ENCODE data around the gene LEMD2.
A peak's percentile ranks its signal among the peaks of the same experiment; 100 is the strongest.
"Not testable (repeated sequence)": the region's sequence is repeated elsewhere in the genome, so short reads cannot be mapped to it uniquely, and the experiment has no call there.

LEMD2 gene

DNA sequence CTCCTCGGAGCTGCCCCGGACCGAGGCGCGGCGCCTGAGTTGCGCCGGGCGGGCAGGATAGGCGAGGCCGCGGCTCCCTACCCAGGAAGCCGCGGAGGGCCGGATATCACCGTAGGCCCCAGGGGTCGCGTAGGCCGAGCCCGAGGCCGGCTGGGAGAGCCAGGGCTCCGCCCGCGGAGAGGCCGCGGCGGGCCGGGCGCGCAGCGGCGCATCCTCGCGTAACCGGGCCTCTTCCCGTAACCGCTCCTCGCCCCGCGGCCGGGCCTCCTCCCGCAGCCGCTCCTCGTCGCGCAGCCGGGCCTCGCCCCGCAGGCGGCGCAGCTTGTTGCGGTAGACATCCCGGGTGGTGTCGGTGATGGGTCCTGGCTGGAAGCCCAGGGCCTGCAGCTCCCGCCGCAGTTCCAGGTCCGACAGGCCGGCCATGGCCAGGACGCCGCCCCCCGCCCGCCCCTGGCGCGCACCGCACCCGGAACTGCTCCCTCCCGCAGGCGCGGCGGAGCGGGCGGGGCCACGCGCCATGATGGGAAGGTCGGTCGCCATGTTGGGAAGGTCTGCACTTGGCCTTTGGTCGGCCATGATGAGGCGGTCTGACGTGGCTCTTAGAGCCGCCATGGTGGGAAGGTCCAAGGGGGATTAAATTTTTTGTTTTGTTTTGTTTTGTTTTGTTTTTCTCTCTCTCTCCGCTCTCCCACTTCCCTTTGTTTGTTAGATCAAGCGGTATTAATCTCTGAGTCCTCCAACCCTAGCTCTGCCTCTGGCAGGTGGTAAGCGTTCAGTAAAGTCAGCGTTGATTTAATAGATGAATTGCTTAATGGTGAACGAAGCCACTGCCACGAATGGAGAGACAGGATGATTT lies at the start of gene LEMD2:
LEMD2 (minus strand) TSS at position 437 of the 856 bp plus-strand sequence; CDS start at position 423, 14 bp downstream.
- peak; percentile 32 for DNase-seq

DNA sequence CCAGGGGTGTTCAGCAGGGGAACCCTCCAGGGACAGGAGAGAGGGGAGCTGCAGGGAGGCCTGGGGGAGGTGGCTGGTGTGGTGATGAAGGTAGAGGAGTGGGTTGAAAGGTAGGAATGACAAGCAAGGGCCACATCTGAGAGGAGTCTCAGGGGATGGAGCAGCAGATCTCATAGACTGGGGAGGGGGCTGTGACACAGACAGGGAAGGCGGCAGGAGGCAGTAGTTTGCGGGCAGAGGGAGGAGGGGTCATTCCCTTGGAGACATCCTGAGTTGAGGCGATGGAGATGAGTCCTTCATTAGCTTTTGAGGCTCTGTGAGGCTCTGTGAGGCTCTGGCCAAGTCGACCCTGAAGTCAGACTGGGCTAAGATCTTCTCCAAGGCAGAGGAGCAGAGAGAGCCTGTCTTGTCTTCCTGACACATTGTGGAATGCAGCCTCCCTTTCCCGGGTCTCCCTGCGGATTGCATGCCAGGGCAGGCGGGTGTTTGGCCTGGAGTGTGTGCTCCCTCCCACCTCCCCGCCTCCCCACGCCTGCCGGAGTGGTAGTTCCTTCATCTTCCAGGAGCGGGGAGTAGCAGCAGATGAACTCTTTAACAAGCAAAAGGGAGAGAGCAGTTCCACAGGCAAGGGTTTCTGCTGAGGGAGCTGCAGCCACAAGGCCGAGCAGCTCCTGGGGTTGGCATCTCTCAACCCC lies 49.2 kb upstream of the LEMD2 start:
- no peak for DNase-seq

DNA sequence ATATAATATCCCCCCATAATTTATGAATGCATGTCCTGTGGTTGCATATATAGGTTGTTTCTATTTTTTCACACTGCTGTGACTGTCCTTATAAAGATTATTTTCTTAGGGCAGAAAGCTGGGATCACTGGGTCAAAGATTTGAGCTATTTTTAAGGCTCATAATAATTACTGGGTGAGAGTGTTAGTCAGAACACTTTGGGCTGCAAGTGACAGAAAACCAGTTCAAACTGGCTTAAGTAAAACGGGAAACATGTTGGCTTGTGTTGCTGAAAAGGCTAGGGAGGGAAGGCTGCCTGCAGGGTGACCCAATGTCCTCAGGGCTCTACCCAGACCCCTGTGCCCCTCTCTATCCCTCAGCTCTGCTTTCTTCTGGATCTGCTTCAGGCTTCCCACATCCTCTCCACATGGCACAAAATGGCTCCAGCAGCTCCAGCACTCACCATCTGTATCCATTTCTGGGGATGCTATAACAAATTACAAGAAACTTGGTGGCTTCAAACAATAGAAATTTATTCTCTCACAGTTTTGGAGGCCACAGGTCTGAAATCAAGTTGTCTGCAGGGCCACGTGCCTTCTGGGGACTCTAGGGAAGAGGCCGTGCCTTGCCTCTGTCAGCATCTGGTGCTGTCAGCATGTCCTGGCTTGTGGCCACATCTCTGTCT lies 48.0 kb upstream of the LEMD2 start:
- no peak for DNase-seq

DNA sequence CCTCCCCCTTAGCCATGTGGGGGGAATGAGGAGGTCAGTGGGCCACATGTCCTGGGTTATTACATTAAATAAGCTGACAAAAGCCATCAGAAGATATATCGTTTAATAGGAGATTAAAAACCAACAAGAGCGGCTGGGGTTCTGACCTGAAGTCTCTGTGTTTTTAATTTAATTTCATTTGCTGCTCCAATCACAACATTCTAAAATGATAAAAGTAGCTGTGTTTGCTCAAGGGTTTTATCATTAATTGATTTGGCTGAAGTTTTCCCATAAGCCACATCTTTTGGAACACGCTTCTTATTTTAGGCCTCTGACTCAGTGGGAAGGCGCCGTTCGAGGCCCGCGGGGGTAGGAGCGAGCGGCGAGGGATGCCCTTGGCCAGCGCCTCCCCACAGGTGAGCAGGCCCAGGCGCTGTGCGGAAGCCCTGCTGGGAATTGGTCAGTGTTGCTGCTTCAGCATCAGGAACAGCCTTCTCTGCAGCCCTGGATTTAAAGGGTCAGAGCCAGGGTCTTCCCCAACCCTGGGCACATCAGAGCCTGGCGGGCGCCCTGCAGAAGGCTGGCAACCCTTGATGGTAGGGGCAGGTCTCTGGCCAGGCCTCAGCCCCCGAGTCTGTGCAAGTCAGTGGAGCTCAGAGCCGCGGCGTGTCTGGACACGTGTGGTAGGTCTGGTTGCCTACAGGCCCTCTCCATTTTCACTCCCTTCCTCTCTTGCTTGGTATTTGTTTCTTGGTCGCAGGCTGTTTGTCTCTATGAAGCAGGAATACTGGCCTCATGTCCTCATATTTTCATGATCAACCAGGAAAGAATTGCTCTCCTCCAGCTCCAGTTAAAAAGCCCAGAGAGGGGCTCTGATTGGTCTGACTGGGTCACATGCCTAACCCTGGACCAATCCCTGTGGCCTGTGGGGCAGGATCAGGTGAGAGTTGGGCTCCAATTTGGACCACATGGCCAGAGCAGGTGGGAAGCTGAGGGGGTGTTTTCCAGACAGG lies 45.8 kb upstream of the LEMD2 start:
- DNase-seq = no peak

DNA sequence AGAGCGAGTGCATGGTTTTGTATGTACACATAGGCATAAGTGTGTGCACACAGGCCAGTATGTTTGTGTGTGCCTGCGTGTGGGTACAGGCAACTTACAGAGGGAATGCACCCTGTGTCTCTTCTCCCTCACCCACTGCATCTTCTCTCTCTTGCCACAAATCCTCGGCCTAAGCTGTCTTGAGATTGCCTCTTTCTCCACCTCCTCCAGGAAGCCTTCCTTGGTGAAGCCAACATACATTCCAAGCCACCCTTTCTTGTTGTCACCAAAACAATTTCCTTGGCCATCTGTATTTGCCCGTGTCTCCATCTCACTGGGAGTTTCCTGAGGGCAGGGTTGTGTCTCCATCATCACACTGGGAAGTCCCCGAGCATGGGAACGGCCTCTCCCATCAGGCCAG lies 44.7 kb upstream of the LEMD2 start:
- DNase-seq = no peak

DNA sequence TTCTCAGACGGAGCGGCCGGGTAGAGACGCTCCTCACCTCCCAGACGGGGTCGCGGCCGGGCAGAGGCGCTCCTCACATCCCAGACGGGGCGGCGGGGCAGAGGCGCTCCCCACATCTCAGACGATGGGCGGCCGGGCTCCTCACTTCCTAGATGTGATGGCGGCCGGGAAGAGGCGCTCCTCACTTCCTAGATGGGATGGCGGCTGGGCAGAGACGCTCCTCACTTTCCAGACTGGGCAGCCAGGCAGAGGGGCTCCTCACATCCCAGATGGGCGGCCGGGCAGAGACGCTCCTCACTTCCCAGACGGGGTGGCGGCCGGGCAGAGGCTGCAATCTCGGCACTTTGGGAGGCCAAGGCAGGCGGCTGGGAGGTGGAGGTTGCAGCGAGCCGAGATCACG lies 43.9 kb upstream of the LEMD2 start:
- not testable (repeated sequence) for DNase-seq

DNA sequence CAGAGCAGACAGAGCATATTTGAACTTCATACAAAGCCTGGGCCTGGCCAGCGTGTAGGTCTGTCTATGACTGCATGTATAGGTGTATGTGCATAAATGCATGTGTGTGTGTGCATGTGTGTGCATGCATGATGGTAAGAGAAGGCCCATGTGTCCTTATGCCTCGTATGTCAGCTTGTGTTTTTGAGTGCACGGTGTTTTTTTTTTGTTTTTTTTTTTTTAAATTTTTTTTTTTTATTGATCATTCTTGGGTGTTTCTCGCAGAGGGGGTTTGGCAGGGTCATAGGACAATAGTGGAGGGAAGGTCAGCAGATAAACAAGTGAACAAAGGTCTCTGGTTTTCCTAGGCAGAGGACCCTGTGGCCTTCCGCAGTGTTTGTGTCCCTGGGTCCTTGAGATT lies 42.8 kb upstream of the LEMD2 start:
- not testable (repeated sequence) for DNase-seq

DNA sequence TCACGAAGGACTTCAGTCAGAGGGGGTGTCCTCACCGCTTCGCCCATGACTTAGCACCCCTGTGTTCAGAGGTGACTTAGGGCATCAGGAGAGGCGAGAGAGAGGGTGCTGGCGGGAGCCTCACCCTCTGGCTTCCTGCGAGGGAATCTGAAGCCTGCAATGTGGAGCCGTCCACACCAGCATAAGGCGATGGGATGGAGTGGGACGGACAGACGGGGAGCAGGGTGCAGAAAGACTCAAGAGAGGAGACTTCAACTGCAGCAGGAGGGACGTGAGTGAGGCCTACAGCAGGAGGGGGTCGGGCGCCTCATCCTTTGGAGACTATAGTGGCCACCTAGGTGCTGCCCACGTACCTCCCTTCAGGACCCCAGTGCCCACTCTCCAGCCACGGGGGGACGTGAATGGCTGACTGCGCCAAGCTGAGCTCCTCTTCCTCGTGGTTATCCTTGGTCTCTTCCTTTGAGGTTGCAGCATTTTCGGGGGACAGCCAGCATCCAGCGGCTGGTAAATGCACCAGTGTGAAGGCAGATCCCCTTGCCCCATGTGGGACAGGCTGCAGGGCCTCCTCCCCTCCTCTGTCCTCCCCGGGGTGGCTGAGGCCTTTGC lies 41.8 kb upstream of the LEMD2 start:
- DNase-seq = no peak

DNA sequence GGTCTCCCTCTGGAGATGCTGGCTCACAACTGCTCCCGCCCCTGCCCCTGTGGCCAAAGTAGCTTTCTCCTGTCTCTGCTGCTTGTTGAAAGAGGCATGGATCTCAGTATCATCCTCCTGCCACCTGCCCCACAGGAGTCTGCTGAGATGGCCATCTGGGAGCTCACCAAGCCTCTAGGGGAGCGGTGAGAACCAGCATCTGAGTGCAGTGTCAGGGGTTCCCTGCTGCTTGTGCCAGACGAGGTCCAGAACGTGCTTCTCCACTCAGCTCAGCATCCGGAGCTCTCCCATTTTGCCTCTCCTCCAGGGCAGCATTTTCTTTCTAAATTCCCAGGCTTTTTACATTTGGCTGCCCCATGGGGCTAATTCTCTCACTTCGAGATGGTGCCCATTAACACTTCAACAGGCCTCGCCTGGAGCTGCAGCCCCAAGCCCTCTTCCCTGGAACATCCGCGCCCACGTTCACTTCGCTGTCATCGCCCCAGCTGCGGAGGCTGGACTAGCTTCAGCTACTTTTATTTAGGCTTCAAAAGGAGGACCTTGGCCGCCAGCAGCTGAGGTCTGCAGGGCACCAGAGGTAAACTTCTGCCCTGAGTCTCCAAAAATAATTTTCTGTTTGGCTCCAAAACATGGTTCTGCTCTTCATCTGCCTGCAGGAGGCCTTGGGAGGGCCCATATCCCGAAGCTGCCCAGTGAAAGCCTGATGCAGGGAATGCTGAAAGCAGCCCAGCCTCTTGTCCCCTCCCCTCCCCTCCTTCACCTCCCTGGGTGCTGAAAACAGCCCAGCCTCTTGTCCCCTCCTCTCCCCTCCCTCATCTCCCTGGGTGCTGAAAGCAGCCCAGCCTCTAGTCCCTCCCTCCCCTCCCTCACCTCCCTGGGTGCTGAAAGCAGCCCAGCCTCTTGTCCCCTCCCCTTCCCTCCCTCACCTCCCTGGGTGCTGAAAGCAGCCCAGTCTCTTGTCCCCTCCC lies 40.1 kb upstream of the LEMD2 start:
- peak; percentile 43 for DNase-seq

DNA sequence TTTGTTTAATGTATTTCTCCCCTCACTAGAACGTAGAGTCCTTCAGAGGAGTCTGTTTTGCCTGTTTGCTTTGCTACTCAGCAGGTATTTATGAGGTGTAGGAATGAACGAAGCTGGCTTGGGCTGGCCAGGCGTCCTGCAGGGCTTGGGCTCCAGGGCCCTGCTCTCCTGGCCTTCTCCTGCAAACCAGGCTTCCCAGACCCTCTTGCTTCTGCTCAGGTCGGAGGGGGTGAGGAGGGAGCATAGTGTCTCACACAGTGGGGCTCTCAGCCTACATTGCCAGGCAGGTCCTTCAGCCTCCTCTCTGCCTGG lies 39.5 kb upstream of the LEMD2 start:
- DNase-seq = no peak

DNA sequence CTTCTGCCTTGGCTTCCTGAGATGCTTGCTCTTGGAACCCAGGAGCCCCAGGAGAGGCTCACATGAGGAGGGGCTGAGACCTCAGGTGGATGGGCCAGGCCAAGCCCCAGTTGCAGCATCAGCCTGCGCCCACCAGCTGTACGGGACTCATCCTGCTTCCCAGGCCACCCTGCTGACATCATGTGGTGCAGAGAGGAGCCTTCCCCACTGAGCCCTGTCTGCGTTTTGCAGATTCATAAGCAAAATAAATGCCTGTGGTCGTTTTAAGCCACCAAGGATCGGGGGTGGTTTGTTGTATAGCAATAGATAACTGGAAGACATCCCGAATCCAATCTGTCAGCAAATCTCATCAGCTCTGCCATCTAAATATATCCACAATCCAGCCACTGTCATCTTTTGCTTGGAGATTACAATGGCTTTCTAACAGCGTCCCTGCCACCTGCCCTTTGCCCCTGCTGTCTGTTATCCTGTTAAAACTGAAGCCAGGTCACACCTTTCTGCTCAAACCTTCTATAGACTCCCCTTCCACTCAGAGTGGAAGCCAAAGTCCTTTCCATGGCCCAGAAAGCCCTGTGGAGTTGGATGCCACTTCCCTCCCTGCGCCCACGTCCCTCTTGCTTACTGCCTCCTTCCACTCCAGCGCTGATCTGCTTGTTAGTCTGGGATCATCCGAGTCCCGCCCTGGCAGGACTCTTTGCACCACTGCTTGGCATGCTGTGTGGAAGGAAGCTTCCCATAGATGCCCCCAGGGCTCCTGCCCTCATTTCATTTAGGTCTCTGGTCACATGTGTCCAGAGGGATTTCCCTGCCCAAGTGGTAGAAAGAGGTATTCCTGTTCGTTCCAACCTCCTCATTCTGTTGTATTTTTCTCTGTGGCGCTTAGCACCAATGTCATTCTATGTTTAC lies 38.9 kb upstream of the LEMD2 start:
- DNase-seq = no peak

DNA sequence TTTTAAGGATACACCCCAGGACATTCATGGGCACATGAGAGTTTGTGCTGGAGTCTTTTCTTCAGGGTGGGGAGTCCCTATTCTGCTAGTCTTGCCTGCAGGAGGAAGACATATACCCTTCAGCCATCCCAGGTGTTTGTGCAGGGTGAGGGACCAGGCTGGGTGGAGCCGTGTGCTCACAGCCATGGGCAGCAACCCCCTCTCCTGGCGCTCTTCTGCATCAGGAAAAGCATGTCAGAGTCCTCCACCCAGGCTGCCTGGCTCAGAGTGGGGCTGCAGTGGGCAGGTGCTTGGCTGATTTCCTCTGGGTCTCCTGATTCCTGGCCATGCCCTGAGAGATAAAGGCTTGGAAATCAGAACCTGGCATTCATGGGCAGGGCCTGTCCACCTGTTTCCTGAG lies 37.6 kb upstream of the LEMD2 start:
- no peak for DNase-seq

DNA sequence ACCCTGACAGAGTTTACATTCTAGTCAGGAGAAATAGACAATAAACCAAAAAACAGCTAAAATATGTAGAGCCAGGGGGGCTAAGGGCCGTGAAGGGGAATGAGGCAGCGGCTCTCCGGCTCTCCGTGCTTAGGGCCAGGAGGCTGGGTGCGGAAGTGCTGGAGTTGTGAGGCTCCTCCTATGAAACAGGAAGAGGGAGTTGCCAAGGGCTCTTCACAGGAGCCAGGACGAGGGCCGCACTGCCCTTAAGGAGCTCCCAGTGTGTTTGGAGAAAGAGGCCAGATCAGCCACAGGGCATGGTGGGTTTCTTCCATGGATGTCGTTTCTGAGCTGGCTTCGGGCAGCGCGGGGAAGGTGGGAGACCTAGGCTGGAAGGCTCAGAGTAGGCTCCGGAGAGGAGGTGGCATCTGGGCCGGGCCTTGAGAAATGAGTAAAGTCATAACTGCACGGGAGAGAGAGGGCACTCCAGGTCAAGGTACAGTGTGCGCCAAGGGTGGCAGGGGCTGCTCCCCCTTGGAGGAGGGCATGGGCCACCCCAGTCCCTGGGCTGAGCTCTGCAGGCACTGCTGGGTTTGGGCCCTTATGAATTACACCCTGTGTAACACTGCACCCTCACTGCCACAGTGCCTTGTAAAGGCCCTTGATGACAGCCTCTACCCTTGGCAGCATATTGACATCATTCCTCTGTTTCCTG lies 35.7 kb upstream of the LEMD2 start:
- no peak for DNase-seq

DNA sequence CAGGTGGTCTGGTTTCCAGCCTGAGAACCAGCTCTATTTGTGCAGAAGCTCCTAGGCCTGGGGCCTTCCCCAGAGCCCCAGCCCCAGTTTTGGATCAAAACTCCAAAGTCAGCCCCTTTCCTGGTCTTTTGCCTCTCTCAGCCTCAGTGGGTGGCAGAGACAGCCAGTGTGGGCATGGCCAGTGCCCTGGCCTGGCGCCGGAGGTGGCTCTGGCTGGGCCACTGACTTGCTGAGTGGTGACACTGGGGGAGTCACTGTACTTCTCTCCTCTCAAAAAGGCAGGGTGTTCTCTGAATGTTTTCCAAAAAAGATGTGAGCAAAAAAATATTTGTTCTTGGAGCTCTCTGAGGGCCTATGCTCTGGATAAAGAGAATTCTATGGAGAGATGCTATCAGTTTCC lies 34.9 kb upstream of the LEMD2 start:
- no peak for DNase-seq

DNA sequence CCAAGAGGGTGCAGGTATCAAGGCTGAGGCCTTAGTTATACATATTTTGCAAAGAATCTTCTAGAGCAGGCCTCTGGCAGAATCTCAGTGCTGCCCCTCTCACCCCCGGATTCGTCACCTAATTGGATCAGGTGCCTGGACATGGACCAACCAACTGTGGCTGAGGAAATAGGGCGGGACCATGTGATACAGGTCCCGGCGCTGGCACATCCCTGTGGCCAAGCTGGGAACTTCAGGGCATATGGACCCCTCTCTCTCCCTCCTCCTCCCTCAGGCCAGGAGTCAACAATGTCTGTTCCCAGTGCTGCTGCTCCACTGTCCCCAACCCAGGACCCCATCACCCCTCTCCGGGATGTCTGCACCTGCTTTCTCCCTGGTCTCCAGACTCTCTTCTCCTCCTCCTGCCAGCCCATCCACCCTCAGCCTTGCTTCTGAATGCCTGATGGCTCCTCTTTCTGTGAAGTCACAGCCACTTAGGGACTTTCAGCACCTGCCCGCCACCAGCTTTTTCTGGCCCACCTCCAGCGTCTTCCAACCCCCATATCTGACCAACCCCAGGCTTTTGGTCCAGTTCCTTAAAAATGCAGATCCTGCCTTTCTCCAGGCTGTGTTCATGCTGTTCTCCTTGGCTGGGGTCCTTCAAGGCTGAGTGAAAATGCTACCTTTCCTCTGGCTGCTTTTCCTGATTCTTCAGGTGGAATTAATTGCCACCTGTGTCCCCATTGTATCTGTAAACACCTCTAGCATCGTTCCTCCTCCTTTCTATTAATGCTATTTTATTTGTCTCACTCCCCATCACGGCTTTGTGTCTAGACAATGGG lies 33.9 kb upstream of the LEMD2 start:
- peak; percentile 26 for DNase-seq

DNA sequence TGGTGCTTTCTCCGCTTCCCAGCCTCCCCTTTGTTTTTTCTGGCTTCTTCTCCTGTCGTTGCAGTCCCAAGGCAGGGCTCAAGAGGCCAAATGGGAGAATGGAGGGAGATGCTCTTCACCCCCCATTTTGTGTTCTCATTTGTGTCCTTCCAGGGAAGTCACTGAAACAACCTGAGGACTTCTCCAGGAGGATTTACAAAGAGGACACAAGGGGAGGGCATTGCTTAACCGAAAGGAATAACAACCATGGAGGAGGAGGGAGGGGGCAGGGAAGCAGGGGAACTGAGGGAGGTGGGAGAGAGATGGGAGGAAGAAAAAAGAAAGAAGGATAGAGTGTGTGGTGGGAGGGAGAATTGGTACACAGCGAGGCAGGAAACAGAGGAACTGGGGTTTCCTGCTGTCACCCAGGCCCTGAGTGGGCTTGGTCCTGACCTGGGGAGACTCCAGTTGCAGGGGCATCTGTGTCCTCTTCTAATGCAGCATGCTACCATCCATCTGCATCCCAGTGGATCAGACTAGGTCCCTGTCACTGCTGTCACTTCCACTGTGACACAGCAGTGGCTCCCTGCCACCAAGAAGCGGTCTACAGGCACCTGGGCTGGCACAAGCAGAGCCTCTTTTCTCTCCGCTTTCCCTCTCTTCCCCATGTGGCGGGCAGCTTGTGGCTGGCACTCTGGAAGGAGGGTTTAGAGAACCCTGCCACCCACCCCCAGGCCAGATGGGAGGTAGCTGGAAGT lies 32.0 kb upstream of the LEMD2 start:
- DNase-seq = no peak

DNA sequence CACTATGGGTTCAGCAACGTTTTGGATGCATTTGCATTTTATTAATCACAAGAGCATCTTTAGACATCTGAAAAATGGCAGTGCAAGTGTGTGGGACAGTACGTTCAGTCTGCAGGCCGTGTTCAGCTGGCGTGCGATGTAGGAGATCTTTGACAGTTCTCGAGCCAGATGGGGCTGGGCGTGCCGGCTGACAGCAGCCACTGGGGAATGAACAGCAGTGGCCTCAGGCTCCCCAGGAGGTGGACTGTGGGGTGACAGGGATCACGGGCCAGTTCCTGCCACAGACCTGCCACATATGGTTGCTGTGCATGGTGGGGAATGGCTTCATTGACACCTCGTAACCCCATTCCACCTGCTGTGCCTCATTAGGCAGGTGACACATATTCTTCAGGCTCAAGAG lies 31.3 kb upstream of the LEMD2 start:
- peak; percentile 20 for DNase-seq

DNA sequence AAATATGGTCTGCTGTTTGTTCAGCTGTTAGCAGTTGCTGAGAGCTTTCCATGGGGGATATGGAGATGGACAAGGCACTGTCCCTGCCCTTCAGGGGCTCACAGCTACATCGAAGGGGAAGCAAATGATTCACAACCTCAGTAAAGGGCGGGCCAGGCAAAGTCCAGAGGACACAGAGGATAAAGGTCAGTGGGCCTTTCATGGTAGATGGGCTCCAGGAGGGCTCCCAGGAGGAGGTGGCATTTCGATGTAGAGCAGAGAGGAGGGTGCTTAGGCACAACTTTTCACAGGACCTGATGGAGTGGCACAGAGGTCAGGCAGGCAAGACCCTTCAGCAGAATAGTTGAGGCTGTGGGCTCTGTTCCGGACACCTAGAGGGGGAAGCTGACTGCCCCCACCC lies 30.1 kb upstream of the LEMD2 start:
- no peak for DNase-seq
